Lower leg skin (tissue), 4 donors: ENCODE results near the gene SCAMP2. TPM values are rescaled to one million over a fixed set of nuclear protein-coding genes. Genes with fewer than 3 reads are reported as not detected.

Experiments
- DNase-seq, 2 donors: peaks; one replicate each; pipeline ENCODE4 v3.0.0-alpha.2; 2019; ENCODE audit warnings: low spot score in 2 of 2
- H3K4me3 ChIP-seq: fragments of 200-600 bp; sonication (generic); 2 replicates; pipeline ENCODE4 v1.5.1; 2017; ENCODE audit warnings: mild to moderate bottlenecking, low read depth; ENCODE audit not compliant: poor library complexity, severe bottlenecking
- POLR2A ChIP-seq, 2 donors: fragments of 450-650 bp; IDR thresholded peaks; one replicate each; pipeline ENCODE4 v1.6.1; 2016 to 2017; ENCODE audit warnings: antibody characterized with exemption in 2 of 2, mild to moderate bottlenecking in 1 of 2, moderate library complexity in 1 of 2
- WGBS, 2 donors: methylation state at CpG; one replicate each; pipeline ENCODE4 v1.1.5; 2018; 5-methylcytosine and 5-hydroxymethylcytosine counted together
- intact Hi-C: fragments of 100-400 bp; cut with DNase I; formaldehyde crosslinking; loops from one replicate; pipeline ENCODE4 v1.15.0; 2023; ENCODE audit warnings: low total_unique reads
- total RNA-seq, 4 donors: library from RNA; depleted of rRNA; stranded (reverse); fragments of >200 nt; gene quantifications; one replicate each; pipeline ENCODE4 v1.1.0, GENCODE V29; 2016
- TF ChIP-seq, protein P1 (sequence below), 3 donors: fragments of 450-650 bp; IDR thresholded peaks; one replicate each; pipeline ENCODE4 v1.5.1; 2016; ENCODE audit warnings: antibody characterized with exemption in 3 of 3, mild to moderate bottlenecking in 3 of 3, moderate library complexity in 2 of 3

The SCAMP2 gene
- total RNA-seq, 4 donors from 2014 or later: 97.2 to 134 (median 107) TPM

GRCh38 chr15:74831813-74832495 lies 41.2 kb downstream of the SCAMP2 start:
- intact Hi-C loops: no loop called here
- WGBS, 2 donors: 66 to 74% methylated on average over 14 to 15 of the region's 15 CpGs
- TF ChIP-seq POLR2A (IDR thresholded peaks at IDR 0.05): no peak
- TF ChIP-seq, protein P1, sequence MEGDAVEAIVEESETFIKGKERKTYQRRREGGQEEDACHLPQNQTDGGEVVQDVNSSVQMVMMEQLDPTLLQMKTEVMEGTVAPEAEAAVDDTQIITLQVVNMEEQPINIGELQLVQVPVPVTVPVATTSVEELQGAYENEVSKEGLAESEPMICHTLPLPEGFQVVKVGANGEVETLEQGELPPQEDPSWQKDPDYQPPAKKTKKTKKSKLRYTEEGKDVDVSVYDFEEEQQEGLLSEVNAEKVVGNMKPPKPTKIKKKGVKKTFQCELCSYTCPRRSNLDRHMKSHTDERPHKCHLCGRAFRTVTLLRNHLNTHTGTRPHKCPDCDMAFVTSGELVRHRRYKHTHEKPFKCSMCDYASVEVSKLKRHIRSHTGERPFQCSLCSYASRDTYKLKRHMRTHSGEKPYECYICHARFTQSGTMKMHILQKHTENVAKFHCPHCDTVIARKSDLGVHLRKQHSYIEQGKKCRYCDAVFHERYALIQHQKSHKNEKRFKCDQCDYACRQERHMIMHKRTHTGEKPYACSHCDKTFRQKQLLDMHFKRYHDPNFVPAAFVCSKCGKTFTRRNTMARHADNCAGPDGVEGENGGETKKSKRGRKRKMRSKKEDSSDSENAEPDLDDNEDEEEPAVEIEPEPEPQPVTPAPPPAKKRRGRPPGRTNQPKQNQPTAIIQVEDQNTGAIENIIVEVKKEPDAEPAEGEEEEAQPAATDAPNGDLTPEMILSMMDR (IDR thresholded peaks at IDR 0.05): no peak
- no peak overlapping the region for H3K4me3 ChIP-seq
- DNase-seq: no peak

DNA sequence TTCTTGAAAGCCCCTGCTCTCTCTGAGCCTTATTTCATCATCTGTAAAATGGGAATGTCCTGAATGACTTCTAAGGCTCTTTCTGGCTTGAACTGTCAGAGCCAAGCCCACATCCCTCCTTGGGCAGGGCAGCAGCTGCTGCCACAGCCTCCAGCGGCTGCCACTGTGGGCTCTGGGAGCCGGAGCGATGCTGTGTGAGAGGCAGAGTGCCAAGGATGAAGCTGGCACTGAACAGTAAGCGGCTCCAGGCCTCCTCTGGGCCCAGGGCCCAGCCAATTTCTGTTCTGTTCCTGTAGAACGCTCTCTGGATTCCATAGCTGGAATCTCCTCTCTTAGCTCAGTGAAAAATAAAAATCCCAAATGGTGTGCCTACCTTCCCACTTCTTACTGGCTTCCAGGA lies 42.3 kb downstream of the SCAMP2 start:
- TF ChIP-seq, protein P1 (IDR thresholded peaks at IDR 0.05): no peak
- no peak for TF ChIP-seq POLR2A (IDR thresholded peaks at IDR 0.05)
- DNase-seq: no peak
- intact Hi-C loops: no loop called here
- 49 to 58% methylated on average over 5 of the region's 5 CpGs for WGBS, 2 donors
- no peak overlapping the region for H3K4me3 ChIP-seq

DNA sequence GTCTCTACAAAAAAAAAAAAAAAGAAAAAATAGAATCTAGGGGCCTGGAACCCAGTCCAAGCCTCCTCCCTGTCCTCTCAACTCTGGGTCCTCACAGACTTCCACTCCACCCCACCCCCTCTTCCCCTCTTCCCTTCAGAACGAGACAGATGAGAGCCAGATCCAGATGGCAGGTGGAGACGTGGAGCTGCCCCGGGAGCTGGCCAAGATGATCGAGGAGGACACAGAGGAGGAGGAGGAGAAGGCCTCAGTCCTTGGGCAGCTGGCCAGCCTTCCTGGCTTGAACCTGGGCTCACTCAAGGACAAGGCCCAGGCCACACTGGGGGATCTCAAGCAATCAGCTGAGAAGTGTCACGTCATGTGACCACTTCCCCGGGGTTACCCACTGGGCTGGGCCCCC lies 43.2 kb downstream of the SCAMP2 start:
- DNase-seq: no peak
- TF ChIP-seq, protein P1 (IDR thresholded peaks at IDR 0.05): no peak
- no peak for TF ChIP-seq POLR2A (IDR thresholded peaks at IDR 0.05)
- 59 to 62% methylated on average over 6 of the region's 6 CpGs for WGBS, 2 donors
- H3K4me3 ChIP-seq: no peak overlapping the region
- intact Hi-C loops: no loop called here

GRCh38 chr15:74829486-74829885 lies 43.7 kb downstream of the SCAMP2 start:
- WGBS, 2 donors: 68% methylated on average over 3 of the region's 3 CpGs
- TF ChIP-seq, protein P1 (IDR thresholded peaks at IDR 0.05): no peak
- TF ChIP-seq POLR2A (IDR thresholded peaks at IDR 0.05): no peak
- intact Hi-C loops: no loop called here

GRCh38 chr15:74828835-74829234 lies 44.3 kb downstream of the SCAMP2 start:
- H3K4me3 ChIP-seq: no peak overlapping the region
- 72 to 77% methylated on average over 6 of the region's 6 CpGs for WGBS, 2 donors

More at GRCh38 chr15:74829486-74829885, 43.7 kb downstream of the SCAMP2 start:
- no peak overlapping the region for H3K4me3 ChIP-seq
- no peak for DNase-seq

More at GRCh38 chr15:74828835-74829234, 44.3 kb downstream of the SCAMP2 start:
- no peak for DNase-seq
- intact Hi-C loops: no loop called here
- TF ChIP-seq POLR2A (IDR thresholded peaks at IDR 0.05): no peak
- TF ChIP-seq, protein P1 (IDR thresholded peaks at IDR 0.05): no peak
